ENCODE measurements around the gene MSLN. TPM values are rescaled to one million over a fixed set of nuclear protein-coding genes. Genes with fewer than 3 reads are reported as not detected.

The MSLN gene
- total and polyA plus RNA-seq, 2 donors (not counting 3 experiments of a cell fraction or from before 2014, with no cell fraction given): not detected

DNA sequence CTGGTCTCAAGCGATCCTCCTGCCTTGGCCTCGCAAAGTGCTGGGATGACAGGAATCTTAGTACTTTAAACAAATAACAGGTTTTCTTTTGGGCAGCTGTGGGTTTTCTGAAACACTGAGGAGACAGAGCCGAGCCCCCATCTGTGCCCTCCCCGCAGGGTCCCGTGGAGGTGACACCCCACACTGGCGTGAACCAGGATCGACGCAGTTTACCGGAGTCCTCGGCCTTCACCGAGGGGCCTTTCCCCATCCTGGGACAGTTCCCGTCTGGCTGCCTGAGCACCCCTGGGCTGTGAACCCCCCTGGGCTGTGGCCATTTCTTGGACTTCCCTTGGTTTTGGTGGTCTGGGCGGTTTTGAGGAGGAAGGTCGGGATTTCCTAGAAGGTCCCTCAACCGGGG, 55.3 kb downstream of the MSLN start:
- H3K27ac ChIP-seq (ENCODE audit: insufficient read depth, low read depth, low read length): no peak overlapping the region
- dilution Hi-C loops (cut with MboI; ENCODE audit: extremely low pct_ligation_motif_present, low sequenced_read_pairs): no loop called here
- H3K9me3 ChIP-seq (replicated peaks; ENCODE audit: control insufficient read depth, insufficient read depth, low read length): no peaks in the 10 kb centered on the region
- H3K79me2 ChIP-seq (ENCODE audit: control insufficient read depth, insufficient read depth, low read length): no peaks in the 10 kb centered on the region
- FAIRE-seq: no peak
- intact Hi-C loops (cut with micrococcal nuclease): no loop called here
- ChIA-PET CTCF (interaction anchor here (1.8 kb wide), 1 partner anchor 242 kb away, joined by 10 read pairs; no protein-coding TSS in a partner anchor), POLR2A (no interaction called here)
- H3K27me3 ChIP-seq (ENCODE audit: control insufficient read depth in 2 of 2, insufficient read depth in 2 of 2, low read length in 2 of 2): peaks cover 2 to 20% of the 10 kb centered on the region in 2 experiments
- DNase-seq (ENCODE audit: low read depth, low spot score): no peak
- H3K9me1 ChIP-seq (replicated peaks; ENCODE audit: control insufficient read depth, extremely low read depth, insufficient read depth, low read length): no peaks in the 10 kb centered on the region
- H3K4me2 ChIP-seq (ENCODE audit: insufficient read depth, low read length): no peak overlapping the region
- BruUV-seq (replicated peaks): no TSS peak
- H4K20me1 ChIP-seq (replicated peaks; ENCODE audit: control insufficient read depth, extremely low read depth, insufficient read depth, low read length): no peaks in the 10 kb centered on the region
- H3K36me3 ChIP-seq (ENCODE audit: control insufficient read depth in 2 of 2, extremely low read depth in 1 of 2, insufficient read depth in 2 of 2, low read length in 2 of 2): no peaks in the 10 kb centered on the region
- H3K9ac ChIP-seq (replicated peaks; ENCODE audit: extremely low read depth, insufficient read depth, low read length): no peak overlapping the region
- no peak overlapping the region for H2AFZ ChIP-seq (ENCODE audit: low read depth, low read length)
- no peak overlapping the region for H3K4me3 ChIP-seq (replicated peaks in 1 of 3; ENCODE audit: insufficient read depth in 1 of 3, low read depth in 1 of 3, low read length in 3 of 3)
- TF ChIP-seq POLR2AphosphoS5 (IDR thresholded peaks at IDR 0.05; ENCODE audit: insufficient read depth, low read depth, low read length) (no peak), GATA2 (IDR thresholded peaks at IDR 0.05; ENCODE audit: insufficient read depth, insufficient read length, low read depth, low read length) (no peak), POLR2A (IDR thresholded peaks at IDR 0.05; ENCODE audit: low read depth, low read length) (no peak), JUN (IDR thresholded peaks at IDR 0.05; ENCODE audit: borderline replicate concordance, insufficient read depth, insufficient read length, low read depth) (no peak), EZH2 (IDR thresholded peaks at IDR 0.05; ENCODE audit: borderline replicate concordance, low read depth, low read length, severe bottlenecking) (no peak), FOS (IDR thresholded peaks at IDR 0.05; ENCODE audit: borderline replicate concordance, insufficient read depth, low read length) (no peak), MYC (IDR thresholded peaks at IDR 0.05; ENCODE audit: low read depth, low read length) (no peak)
- TF ChIP-seq, protein P1, sequence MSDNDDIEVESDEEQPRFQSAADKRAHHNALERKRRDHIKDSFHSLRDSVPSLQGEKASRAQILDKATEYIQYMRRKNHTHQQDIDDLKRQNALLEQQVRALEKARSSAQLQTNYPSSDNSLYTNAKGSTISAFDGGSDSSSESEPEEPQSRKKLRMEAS (IDR thresholded peaks at IDR 0.05; ENCODE audit: insufficient read depth, insufficient read length): no peak
- TF ChIP-seq, protein P2, sequence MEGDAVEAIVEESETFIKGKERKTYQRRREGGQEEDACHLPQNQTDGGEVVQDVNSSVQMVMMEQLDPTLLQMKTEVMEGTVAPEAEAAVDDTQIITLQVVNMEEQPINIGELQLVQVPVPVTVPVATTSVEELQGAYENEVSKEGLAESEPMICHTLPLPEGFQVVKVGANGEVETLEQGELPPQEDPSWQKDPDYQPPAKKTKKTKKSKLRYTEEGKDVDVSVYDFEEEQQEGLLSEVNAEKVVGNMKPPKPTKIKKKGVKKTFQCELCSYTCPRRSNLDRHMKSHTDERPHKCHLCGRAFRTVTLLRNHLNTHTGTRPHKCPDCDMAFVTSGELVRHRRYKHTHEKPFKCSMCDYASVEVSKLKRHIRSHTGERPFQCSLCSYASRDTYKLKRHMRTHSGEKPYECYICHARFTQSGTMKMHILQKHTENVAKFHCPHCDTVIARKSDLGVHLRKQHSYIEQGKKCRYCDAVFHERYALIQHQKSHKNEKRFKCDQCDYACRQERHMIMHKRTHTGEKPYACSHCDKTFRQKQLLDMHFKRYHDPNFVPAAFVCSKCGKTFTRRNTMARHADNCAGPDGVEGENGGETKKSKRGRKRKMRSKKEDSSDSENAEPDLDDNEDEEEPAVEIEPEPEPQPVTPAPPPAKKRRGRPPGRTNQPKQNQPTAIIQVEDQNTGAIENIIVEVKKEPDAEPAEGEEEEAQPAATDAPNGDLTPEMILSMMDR (IDR thresholded peaks at IDR 0.05; ENCODE audit: extremely low read depth in 1 of 2, insufficient read depth in 1 of 2, low read depth in 1 of 2, low read length in 2 of 2): no peak
- no peaks in the 10 kb centered on the region for H3K4me1 ChIP-seq (ENCODE audit: control insufficient read depth, extremely low read depth, insufficient read depth, low read length)

All from endothelial cell of umbilical vein (primary cell).